Lower leg skin (tissue), 3 donors: Measurements from ENCODE around the gene IL1RAPL1.

Experiments
- POLR2A ChIP-seq, 2 donors: fragments of 450-650 bp; IDR thresholded peaks; one replicate each; pipeline ENCODE4 v1.6.1; 2016 to 2017; ENCODE audit warnings: antibody characterized with exemption in 2 of 2, mild to moderate bottlenecking in 1 of 2, moderate library complexity in 1 of 2
- TF ChIP-seq, protein P1 (sequence below), 3 donors: fragments of 450-650 bp; IDR thresholded peaks; one replicate each; pipeline ENCODE4 v1.5.1; 2016; ENCODE audit warnings: antibody characterized with exemption in 3 of 3, mild to moderate bottlenecking in 3 of 3, moderate library complexity in 2 of 3

DNA sequence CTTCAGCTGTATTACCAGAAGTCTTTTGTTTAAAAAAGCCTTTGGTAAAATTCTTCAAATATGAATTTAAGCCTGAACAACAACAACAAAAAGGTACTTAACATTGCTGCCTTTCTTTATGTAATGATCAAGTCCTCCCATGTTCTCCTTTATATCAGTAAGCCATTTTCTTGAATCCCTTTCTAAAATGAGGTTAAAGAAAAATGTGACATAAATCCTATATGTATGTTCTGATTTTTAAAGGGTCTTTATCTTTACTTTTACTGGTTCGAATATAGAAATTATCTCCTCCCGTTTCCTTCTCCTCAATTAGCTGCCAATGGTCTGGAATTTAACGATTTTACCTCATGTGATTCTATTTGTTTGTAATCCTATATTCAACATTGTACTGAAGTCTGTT is 522.8 kb downstream of the IL1RAPL1 start:
- TF ChIP-seq, protein P1, sequence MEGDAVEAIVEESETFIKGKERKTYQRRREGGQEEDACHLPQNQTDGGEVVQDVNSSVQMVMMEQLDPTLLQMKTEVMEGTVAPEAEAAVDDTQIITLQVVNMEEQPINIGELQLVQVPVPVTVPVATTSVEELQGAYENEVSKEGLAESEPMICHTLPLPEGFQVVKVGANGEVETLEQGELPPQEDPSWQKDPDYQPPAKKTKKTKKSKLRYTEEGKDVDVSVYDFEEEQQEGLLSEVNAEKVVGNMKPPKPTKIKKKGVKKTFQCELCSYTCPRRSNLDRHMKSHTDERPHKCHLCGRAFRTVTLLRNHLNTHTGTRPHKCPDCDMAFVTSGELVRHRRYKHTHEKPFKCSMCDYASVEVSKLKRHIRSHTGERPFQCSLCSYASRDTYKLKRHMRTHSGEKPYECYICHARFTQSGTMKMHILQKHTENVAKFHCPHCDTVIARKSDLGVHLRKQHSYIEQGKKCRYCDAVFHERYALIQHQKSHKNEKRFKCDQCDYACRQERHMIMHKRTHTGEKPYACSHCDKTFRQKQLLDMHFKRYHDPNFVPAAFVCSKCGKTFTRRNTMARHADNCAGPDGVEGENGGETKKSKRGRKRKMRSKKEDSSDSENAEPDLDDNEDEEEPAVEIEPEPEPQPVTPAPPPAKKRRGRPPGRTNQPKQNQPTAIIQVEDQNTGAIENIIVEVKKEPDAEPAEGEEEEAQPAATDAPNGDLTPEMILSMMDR (IDR thresholded peaks at IDR 0.05) = no peak
- TF ChIP-seq POLR2A (IDR thresholded peaks at IDR 0.05) = no peak
